Effector memory CD8-positive, alpha-beta T cell (primary cell): Measurements from ENCODE around the gene MUC5B.

Experiments used
- ATAC-seq: fragments of 150-1000 bp; cut with Tn5 transposase; replicated peaks from 2 replicates; pipeline ENCODE4 v1.10.0; 2021; ENCODE audit warnings: mild to moderate bottlenecking, moderate library complexity
- DNase-seq, 3 experiments: peaks; one replicate each; pipeline ENCODE4 v3.0.0; 2021
- H3K27ac Mint-ChIP-seq, 2 donors: one replicate each; pipeline ENCODE4 v1.8.0; 2022; ENCODE audit warnings: mild to moderate bottlenecking in 2 of 2, mixed read lengths in 2 of 2, moderate library complexity in 2 of 2
- H3K27me3 Mint-ChIP-seq, 2 donors: one replicate each; pipeline ENCODE4 v1.8.0; 2022; ENCODE audit warnings: mixed read lengths in 2 of 2
- H3K36me3 Mint-ChIP-seq: one replicate; pipeline ENCODE4 v1.8.0; 2022; ENCODE audit warnings: mild to moderate bottlenecking, moderate library complexity, mixed read lengths; ENCODE audit not compliant: insufficient read depth
- H3K4me1 Mint-ChIP-seq, 2 donors: one replicate each; pipeline ENCODE4 v1.8.0; 2022; ENCODE audit warnings: low read depth in 2 of 2, mixed read lengths in 2 of 2
- H3K4me3 Mint-ChIP-seq, 2 donors: one replicate each; pipeline ENCODE4 v1.8.0; 2022; ENCODE audit warnings: mild to moderate bottlenecking in 2 of 2, mixed read lengths in 2 of 2, moderate library complexity in 2 of 2
- H3K9me3 Mint-ChIP-seq, 2 donors: one replicate each; pipeline ENCODE4 v1.8.0; 2022; ENCODE audit warnings: mixed read lengths in 2 of 2

Gene MUC5B

GRCh38 chr11:1195682-1196515 lies 27.0 kb upstream of the MUC5B start:
- Mint-ChIP-seq H3K27ac (no peak overlapping the region), H3K27me3 (no peaks in the 10 kb centered on the region), H3K36me3 (no peaks in the 10 kb centered on the region), H3K4me1 (no peaks in the 10 kb centered on the region), H3K4me3 (no peak overlapping the region), H3K9me3 (no peaks in the 10 kb centered on the region)
- ATAC-seq (no peak), DNase-seq (no peak)

DNA sequence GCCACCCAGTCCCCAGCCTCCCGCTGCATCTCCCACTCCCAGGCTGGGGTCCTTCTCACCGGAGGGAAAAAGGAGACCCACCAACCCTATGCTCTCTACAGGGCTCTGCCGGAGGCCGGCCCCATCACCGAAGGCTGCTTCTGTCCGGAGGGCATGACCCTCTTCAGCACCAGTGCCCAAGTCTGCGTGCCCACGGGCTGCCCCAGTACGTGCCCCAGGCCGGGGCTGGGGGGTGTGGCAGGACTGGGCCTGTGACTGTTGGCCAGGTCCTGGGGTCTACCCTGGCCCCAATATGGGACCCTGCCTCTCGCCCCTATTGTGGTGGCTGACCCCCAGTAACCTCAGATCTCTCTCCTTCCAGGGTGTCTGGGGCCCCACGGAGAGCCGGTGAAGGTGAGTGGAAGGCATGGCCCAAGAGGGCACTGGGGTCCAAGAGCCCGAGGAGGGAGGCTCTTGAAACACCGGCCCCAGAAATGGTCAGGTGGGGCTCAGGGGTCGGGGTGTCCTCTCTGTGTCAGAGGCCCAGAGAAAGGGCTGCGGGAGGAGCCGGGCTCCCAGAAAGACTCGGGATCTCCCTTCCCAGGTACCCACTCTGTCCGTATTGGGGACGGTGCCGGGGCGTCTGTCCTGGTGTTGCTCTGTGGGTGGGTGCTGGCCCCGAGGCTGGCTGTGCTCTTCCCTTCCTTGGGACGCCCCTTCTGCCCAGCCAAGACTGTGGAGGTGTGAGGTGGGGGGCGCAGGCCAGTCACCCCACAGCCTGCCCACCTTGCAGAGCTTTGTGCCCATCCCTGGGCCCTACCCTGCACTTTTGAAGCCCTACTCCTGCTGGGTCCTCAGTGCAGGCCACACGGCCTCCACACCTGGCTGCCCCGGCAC lies 26.1 kb upstream of the MUC5B start:
- Mint-ChIP-seq H3K4me3 (no peak overlapping the region), H3K27ac (no peak overlapping the region), H3K27me3 (no peaks in the 10 kb centered on the region), H3K9me3 (no peaks in the 10 kb centered on the region), H3K36me3 (no peaks in the 10 kb centered on the region), H3K4me1 (no peaks in the 10 kb centered on the region)
- ATAC-seq = no peak
- DNase-seq = no peak

DNA sequence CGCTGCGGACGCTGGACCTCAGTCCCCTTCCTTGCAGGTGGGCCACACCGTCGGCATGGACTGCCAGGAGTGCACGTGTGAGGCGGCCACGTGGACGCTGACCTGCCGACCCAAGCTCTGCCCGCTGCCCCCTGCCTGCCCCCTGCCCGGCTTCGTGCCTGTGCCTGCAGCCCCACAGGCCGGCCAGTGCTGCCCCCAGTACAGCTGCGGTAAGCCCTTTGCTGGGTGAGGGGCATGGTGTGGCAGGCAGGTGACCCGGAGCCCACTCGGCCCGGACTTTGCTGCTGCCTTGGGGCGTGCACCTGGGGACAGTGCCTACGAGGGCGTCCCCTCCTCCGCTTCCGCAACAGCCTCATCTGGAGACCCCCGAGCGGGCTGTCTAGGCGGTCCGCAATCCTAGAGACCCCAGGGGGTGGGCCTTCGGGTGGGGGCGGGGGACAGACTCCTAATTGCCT lies 25.4 kb upstream of the MUC5B start:
- H3K27me3 Mint-ChIP-seq = no peaks in the 10 kb centered on the region
- H3K4me3 Mint-ChIP-seq = no peak overlapping the region
- H3K27ac Mint-ChIP-seq = no peak overlapping the region
- no peak for DNase-seq
- H3K4me1 Mint-ChIP-seq = no peaks in the 10 kb centered on the region
- H3K9me3 Mint-ChIP-seq = no peaks in the 10 kb centered on the region
- no peak for ATAC-seq
- H3K36me3 Mint-ChIP-seq = no peaks in the 10 kb centered on the region

- Mint-ChIP-seq H3K9me3 (no peaks in the 10 kb centered on the region), H3K27ac (no peak overlapping the region), H3K27me3 (no peaks in the 10 kb centered on the region), H3K4me1 (no peaks in the 10 kb centered on the region), H3K4me3 (no peak overlapping the region), H3K36me3 (no peaks in the 10 kb centered on the region)
- ATAC-seq (no peak), DNase-seq (no peak)
Observed at GRCh38 chr11:1197886-1198560, 24.8 kb upstream of the MUC5B start.

DNA sequence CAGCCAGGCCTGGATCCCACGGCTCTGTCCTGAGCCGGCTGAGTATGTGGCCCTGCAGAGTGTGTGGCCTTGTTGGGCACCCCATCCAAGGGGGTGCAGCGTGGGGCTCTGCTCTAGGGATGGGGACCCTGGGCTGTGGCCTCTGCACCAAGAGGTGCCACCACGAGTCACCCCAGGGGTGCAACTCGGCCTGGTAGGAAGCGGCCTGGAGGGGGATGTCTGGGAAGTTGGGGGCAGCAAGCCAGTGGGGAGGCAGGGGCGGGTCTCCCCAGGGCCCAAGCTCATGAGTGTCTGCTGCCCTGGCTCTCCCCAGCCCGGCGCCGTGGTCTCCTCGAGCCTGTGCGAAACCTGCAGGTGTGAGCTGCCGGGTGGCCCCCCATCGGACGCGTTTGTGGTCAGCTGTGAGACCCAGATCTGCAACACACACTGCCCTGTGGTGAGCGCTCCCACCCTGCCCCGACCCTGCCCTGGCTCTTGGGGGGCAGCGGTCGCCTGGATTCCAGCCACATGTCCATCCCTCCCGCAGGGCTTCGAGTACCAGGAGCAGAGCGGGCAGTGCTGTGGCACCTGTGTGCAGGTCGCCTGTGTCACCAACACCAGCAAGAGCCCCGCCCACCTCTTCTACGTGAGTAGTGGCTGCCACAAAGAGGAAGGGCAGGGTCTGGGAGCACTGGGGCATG lies 24.2 kb upstream of the MUC5B start:
- ATAC-seq = no peak
- Mint-ChIP-seq H3K9me3 (no peaks in the 10 kb centered on the region), H3K4me3 (no peak overlapping the region), H3K36me3 (no peaks in the 10 kb centered on the region), H3K4me1 (no peaks in the 10 kb centered on the region), H3K27me3 (no peaks in the 10 kb centered on the region), H3K27ac (no peak overlapping the region)
- DNase-seq = no peak

- Mint-ChIP-seq H3K9me3 (no peaks in the 10 kb centered on the region), H3K4me1 (no peaks in the 10 kb centered on the region), H3K27ac (no peak overlapping the region), H3K4me3 (no peak overlapping the region), H3K36me3 (no peaks in the 10 kb centered on the region), H3K27me3 (no peaks in the 10 kb centered on the region)
- no peak for DNase-seq
- no peak for ATAC-seq
Observed at GRCh38 chr11:1199241-1199750, 23.6 kb upstream of the MUC5B start.

- H3K4me1 Mint-ChIP-seq = no peaks in the 10 kb centered on the region
- H3K4me3 Mint-ChIP-seq = no peak overlapping the region
- no peak overlapping the region for H3K27ac Mint-ChIP-seq
- H3K27me3 Mint-ChIP-seq = no peaks in the 10 kb centered on the region
- no peaks in the 10 kb centered on the region for H3K36me3 Mint-ChIP-seq
- ATAC-seq (no peak), DNase-seq (no peak)
- no peaks in the 10 kb centered on the region for H3K9me3 Mint-ChIP-seq
Observed at GRCh38 chr11:1199751-1200610, 22.9 kb upstream of the MUC5B start.

DNA sequence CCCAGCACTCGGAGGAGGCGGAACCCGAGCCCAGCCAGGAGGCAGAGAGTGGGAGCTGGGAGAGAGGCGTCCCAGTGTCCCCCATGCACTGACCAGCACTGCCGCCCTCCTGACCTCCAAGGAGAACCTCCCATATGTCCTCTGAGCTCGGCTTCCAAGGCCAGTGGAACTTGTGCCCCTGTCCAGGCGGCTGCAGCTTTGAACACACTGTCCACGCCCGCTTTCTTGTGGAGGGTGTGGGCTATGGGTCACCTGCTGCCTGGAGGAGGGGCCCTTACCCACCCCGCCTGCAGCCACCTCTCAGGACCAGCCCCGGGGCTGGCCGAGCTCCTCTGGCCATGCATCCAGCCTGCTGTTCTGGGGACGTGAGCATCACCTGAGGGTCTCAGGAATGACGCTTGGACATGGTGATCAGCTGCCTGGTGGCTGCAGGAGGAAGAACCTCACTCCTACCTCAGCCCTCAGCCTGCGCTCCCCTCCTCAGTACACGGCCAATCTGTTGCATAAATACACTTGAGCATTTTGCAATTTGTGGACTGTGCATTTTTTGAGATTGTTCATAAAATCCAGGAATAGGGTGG lies 22.2 kb upstream of the MUC5B start:
- Mint-ChIP-seq H3K4me1 (no peaks in the 10 kb centered on the region), H3K27ac (no peak overlapping the region), H3K9me3 (no peaks in the 10 kb centered on the region), H3K36me3 (no peaks in the 10 kb centered on the region), H3K4me3 (no peak overlapping the region), H3K27me3 (peaks cover 0 to 4% of the 10 kb centered on the region in 2 donors)
- no peak for ATAC-seq
- DNase-seq = no peak

GRCh38 chr11:1201395-1202153 lies 21.3 kb upstream of the MUC5B start:
- Mint-ChIP-seq H3K4me1 (no peaks in the 10 kb centered on the region), H3K27ac (no peak overlapping the region), H3K27me3 (peaks cover 0 to 9% of the 10 kb centered on the region in 2 donors), H3K36me3 (no peaks in the 10 kb centered on the region), H3K9me3 (no peaks in the 10 kb centered on the region), H3K4me3 (no peak overlapping the region)
- DNase-seq = no peak
- ATAC-seq = no peak

DNA sequence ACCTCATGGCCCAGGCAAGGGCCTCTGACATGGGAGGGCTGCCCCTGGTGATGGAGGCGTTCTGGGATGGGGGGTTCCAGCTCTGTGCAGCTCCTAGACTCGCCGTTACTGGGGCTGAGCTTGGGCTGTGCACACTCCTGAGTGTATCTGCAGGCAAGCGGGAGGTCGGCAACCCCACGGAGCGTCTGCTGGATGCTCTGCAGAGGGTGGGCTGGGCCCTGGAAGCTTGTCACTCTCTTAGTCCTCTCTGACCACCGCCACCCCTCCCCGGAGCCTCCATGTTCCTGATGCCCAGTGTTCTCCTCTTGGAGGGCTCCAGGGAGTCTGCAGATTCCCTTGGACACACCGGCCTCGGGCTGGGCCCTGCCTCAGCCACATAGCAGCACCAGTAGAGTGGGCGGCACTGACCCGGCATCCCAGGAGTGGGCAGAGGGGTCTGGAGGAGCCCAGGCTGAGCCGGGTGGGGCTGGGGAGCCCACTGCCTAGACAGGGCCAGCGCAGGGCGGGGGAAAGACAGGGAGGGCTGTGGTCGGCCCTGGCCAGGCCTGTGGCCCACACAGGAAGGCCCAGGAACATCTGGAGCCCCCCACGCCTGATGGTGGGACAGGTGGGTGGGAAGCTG lies 20.6 kb upstream of the MUC5B start:
- no peak overlapping the region for H3K27ac Mint-ChIP-seq
- no peak for ATAC-seq
- no peaks in the 10 kb centered on the region for H3K4me1 Mint-ChIP-seq
- H3K27me3 Mint-ChIP-seq = peaks cover 0 to 9% of the 10 kb centered on the region in 2 donors
- no peak overlapping the region for H3K4me3 Mint-ChIP-seq
- no peaks in the 10 kb centered on the region for H3K9me3 Mint-ChIP-seq
- DNase-seq = no peak
- no peaks in the 10 kb centered on the region for H3K36me3 Mint-ChIP-seq

GRCh38 chr11:1202776-1203504 lies 19.9 kb upstream of the MUC5B start:
- Mint-ChIP-seq H3K36me3 (no peaks in the 10 kb centered on the region), H3K9me3 (no peaks in the 10 kb centered on the region), H3K27ac (no peak overlapping the region), H3K4me1 (no peaks in the 10 kb centered on the region), H3K4me3 (no peak overlapping the region), H3K27me3 (peaks cover 0 to 9% of the 10 kb centered on the region in 2 donors)
- ATAC-seq = peak; percentile 83
- peak; percentile 46 to 61 (median 59) for DNase-seq
